ELR (cell line): ENCODE data around the gene RNU6-1.

Experiments used
- DNase-seq: peaks from one replicate; pipeline ENCODE4 v3.0.0-alpha.2; 2015; ENCODE audit warnings: low read depth

RNU6-1 gene

DNA sequence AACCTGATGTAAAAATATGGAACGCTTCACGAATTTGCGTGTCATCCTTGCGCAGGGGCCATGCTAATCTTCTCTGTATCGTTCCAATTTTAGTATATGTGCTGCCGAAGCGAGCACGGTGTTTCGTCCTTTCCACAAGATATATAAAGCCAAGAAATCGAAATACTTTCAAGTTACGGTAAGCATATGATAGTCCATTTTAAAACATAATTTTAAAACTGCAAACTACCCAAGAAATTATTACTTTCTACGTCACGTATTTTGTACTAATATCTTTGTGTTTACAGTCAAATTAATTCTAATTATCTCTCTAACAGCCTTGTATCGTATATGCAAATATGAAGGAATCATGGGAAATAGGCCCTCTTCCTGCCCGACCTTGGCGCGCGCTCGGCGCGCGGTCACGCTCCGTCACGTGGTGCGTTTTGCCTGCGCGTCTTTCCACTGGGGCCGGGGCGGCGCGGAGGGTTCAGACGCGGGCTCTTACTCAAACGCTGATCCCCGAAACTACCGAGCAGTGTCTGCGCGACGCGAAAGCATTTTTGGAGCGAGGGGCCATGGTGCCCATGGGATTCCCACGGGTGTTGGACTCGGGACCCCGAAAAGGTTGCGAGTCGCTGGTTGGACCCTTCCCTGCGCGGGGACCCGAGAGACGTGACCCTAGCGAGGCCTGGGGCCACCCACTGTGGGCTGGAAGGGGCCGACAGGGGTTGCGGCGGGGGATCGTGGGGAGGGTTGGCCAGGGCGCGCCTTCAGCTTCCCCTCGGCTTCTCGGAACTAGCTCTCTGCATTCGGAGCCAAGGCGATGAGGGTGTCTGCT lies at the start of gene RNU6-1:
Gene RNU6-1, minus strand, starts transcription at position 117 of the 820 bp plus-strand sequence.
- peak; percentile 94 for DNase-seq

DNA sequence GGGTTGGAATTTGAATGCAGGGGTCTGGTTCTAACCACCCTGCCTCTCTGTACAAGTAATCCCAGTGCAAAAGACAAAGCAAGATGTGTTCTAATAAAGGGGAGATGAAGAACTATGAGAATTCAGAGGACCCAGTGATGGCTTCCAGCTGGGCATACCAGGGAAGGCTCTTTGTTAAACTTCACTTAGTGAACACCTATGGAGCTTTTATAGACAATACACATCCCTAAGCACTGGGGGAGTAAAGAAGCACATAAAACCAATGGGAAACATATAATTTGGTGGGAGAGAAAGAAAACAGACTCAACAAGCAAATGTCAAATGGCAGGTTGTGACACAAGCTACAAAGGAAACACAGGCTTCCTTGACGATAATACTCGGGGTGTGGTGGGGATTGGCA lies 47.9 kb upstream of the RNU6-1 start:
- no peak for DNase-seq

DNA sequence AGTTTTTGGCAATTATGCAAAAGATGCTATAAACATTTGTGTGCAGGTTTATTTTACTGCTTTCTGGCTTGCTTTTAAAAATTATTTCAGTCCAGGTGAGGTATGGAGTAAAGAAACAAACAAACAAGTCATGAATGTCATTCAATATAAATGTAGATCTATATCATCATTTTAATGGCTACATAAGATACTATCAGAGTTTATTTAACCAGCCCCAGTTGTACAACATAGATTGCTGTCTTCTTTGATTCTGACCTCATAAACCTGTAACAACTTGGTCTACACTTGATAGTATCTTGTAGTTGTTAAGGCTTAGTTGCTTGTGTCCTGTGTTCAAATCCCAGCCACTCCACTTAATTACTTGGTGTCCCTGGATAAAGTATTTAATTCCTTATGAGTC lies 46.0 kb upstream of the RNU6-1 start:
- no peak for DNase-seq

DNA sequence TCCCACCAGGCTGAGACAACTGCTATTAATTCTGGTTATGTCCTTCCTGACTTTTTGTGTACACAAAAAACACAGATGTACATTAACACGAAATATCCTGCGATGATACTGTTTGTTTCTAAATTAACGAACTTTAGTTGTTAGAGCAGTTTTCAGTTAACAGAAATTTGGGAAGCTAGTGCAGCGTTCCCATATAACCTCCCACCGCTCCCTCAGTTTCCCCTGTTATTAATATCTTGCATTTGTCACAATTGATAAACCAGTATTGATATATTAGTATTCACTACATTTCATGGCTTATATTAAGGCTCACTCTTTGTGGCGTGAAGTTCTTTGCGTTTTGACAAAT lies 45.3 kb upstream of the RNU6-1 start:
- DNase-seq, result no peak

DNA sequence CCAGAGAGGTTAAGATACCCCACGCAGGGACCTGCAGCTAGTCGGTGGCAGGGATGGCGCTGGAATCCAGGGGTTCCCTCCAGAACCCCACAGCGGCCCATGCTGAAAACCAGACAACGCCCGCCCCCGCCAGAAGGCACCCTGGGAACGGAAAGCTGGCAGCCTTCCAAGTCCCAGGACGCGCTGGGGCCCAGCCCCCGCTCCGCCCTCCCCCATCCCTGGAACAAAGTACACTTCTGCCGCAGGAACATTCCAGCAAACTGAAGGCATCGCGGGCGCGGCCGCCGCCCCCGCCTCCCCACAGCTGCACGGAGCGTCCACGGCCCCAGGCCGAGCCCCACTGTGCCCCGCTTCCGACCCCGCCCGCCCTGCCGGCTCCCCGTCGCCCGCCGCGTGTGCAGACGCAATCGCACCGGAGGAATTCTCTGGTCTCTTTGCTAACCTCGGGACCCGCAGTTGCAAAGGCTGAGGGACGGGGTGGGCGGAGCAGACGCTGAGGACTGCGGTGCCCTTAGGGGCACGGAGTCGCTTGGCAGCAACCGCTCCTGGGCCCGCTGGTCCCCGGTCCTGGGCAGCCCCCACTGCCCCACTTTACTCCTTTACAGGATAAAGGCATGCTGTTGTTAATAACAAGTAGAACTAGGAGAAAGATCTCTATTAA lies 44.8 kb upstream of the RNU6-1 start:
- peak; percentile 68 for DNase-seq

DNA sequence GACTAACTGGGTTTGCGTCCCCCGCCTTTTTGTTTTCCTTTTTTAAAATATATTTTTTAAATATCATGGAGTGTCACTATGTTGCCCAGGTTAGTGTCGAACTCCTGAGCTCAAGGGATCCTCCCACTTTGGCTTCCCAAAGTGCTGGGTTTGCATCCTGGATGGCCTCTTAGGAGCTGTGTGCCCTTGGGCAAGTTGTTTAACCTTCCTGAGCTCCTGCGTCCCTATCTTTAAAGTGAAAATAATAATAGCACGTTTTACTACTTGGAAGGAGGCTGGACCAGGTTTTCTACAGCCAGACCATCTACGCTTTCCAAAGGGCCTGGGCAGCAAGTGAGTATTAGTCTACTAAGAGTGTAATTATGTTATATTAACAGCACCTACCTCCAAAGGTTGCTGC lies 44.2 kb upstream of the RNU6-1 start:
- no peak for DNase-seq

- DNase-seq, result no peak
Observed at GRCh38 chr15:67883234-67883773, 43.5 kb upstream of the RNU6-1 start.

- no peak for DNase-seq
Observed at GRCh38 chr15:67882487-67883233, 42.8 kb upstream of the RNU6-1 start.

DNA sequence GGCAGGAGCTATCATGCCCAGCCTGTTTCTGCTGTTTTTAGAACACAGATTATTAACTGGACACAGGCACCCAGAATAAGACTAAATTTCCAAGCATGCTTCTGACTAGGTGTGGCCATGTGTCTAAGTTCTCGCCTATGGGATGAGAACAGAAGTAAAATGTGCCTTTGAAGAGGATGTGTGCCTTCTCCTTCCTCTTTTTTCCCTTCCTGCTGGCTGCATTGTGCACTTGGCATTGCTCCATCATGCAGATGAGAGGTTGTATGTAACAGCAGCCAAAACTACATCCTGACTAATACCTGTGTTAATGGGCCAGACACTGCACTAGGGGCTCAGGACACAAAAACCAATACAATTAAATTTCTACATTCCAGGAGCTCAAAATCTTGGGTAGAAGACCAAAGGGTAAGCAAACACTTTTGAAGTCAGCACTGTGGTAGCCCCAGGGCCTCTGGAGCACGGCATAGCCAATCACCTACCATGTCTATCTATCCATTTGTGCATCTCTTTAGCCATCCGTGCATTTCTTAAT lies 40.9 kb upstream of the RNU6-1 start:
- DNase-seq, result no peak

GRCh38 chr15:67879440-67880129 lies 39.7 kb upstream of the RNU6-1 start:
- DNase-seq, result no peak

DNA sequence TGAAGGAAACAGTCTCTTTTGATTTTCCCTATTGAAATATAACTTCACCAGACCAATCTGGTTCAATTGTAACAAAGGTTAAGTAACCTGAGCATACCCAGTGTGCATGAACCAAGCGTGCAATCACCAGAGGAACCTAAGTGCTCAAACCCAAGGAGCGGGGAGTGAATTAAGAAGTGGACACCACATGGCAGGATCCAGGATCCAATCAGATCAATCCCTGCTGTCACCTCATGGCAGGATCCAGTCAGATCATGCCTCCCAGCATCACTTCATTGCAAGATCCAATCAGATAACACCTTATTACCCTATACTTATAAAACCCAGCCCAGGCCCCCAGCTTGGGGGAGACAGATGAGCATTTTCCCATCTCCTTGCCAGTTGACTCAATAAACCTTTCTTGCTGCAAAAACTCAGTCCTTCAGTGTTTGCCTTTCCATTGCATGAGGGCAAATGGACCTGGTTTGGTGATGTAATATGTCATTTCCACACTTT lies 38.9 kb upstream of the RNU6-1 start:
- DNase-seq, result no peak

DNA sequence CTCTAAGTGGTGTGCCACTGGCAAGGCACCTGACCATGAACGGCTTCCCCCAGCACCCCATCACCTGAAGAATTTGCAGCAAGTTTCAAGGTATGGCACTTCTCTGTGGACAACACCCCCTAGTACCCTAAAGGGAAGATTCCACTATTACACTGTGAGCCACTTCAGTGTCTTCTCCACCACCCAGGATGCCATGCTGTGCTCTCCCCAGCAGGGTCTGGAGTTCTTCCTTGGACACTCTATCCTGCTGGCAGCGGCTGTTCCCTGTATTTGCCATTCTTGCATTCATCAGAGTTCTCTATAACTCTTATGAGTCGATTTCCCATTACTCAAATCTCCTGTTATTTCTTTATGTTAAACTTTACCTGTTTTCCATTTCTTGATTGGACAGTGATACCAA lies 33.9 kb upstream of the RNU6-1 start:
- no peak for DNase-seq

GRCh38 chr15:67870868-67871408 lies 31.1 kb upstream of the RNU6-1 start:
- DNase-seq, result no peak

DNA sequence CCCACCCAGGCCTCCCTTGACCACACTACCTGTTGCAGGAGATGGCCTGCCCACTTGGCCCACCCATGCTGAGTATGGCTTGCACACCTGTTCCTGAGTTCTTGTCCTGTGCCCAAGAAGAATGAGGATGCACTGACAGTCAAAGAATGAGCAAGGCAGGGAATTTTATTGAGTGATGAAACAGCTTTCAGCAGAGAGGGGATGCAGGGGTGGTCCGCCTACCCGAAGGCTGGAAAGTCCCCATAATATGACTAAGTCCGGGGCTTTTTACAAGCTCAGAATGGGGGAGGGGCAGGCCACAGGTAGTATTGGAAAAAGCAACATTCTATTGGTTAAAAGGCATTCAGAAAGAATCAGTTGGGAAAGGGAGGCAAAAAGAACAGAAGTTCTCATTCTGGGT lies 29.9 kb upstream of the RNU6-1 start:
- no peak for DNase-seq

- no peak for DNase-seq
Observed at GRCh38 chr15:67865766-67866165, 25.9 kb upstream of the RNU6-1 start.

- no peak for DNase-seq
Observed at GRCh38 chr15:67865331-67865730, 25.5 kb upstream of the RNU6-1 start.

DNA sequence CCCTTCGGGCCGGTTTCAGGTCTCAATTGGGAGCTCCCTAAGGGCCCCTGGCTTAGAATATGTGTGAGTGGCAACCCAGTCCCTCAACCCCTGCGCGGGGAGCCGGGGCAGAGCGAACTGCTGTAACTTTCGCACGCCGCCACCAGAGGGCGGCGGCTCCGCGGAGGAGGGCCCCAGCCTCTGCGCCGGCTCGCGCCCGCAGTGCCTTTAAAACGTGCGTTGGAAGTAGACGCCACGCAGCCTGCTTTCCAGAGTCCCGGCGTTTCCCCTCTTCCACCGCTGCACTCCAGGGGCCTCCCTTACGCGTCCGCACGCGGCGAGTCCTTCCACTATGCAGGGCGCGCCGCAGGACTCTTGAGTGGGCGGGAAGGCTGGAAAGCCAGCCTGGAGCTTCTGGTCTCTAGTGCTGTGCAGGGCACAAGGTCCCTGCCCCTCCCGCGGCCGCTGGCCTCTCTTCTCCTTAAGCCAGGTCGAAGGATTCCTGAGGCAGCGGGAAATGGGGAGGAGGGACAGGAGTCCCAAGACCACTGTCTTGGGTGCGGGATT lies 23.7 kb upstream of the RNU6-1 start:
- peak; percentile 86 for DNase-seq

DNA sequence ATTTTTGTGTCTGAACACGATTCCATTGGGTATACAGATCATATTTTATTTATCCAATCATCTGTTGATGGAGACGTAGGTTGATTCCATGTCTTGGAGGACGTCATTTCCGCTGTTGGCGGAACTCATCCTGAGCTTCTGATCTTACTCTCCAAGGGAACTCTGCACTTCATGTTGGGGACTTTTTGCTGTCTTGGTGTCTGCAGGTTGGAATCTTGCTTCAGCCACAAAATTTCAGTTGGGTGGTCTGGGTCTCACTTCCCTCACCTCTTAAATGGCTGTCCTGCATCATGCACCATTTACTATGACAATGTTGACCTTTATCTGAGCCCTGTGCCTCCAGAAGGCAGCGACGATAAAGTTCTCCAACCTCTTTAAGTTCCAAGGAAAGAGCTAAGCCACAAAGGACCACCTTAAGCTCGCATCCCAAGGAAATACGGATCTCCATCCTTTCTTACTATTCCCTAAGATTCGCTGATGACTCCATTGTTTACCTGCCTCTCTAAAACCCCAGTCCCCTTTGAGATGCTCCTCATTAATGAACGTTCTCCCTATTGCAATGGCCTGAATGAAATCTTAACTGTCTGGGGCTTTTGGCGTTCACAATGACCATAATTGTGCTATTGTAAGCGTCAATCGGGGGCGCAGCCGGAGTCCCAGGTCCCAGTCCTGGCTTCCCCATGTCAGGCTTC lies 23.1 kb upstream of the RNU6-1 start:
- no peak for DNase-seq

GRCh38 chr15:67861983-67862382 lies 22.1 kb upstream of the RNU6-1 start:
- DNase-seq, result no peak

DNA sequence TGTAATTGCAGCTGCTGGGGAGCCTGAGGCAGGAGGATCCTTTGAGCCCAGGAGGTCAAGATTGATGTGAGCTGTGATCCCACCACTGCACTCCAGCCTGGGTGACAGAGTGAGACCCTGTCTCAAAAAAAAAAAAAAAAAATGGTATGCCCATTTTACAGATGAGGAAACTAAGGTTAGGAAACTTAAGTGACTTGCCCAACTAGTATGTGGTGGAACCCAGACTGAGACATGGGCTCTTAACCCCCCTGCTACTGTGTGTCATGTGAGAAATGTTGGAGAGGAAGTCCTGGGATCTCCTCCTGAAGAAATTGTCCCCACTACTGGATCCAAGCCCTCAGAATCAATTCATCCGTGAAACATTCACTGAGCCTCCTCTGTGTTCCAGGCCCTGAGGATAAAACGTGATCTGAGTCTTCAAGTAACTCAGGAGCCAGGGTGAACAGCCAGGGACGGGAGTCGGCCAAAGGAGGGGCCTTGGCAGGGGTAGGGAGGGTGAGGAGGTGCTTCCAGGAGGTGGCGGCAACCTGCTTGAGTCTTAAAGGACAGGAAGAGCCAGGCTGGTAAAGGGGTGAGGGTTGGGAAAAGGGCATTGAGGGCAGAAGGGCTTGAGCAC lies 19.6 kb upstream of the RNU6-1 start:
- no peak for DNase-seq
